GM12873 (cell line): ENCODE results near the gene NGB.

ENCODE experiments used
- CTCF ChIP-seq: IDR thresholded peaks from 2 replicates; pipeline ENCODE4 v1.5.1; 2012; ENCODE audit warnings: low read depth, mild to moderate bottlenecking, moderate library complexity, low read length, control low read depth; ENCODE audit not compliant: insufficient read depth; ENCODE audit errors: missing control alignments

NGB gene

GRCh38 chr14:77270361-77271112 lies 469 bp downstream of the NGB start:
- no peak for TF ChIP-seq CTCF

DNA sequence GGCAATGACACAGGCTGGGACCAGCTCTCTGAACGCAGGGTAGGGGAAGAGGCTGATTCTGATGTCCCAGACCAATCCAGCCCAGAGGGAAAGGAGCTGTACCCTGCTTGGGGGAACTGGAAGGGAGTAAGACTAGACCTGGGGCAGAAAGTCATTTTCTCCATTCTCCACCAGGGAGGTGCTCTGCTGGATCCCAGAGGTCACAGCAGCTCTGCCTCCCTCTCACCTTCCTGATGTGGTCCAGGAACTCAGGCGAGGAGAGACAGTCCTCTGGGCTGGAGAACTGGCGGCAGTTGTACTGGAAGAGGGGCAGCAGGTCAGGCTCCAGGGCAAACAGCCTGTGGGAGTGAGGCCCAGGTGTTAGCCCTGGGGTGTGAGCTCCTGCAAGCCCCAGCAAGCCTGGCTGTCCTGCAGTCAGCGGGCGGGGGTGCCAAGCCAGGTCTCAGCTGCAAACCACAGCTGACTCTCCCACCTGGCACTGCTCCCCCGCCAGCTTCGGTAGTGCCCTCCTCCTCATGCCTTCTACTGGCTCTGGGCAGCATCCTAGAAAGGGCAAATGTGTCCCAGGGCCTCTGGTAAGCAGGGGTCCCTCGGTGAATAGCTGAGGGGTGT lies 1.9 kb downstream of the NGB start:
- no peak for TF ChIP-seq CTCF

- TF ChIP-seq CTCF = no peak
Measured at GRCh38 chr14:77267937-77268699, 2.9 kb downstream of the NGB start.

- no peak for TF ChIP-seq CTCF
Measured at GRCh38 chr14:77266336-77266735, 4.7 kb downstream of the NGB start.

- no peak for TF ChIP-seq CTCF
Measured at GRCh38 chr14:77265561-77266335, 5.3 kb downstream of the NGB start.

DNA sequence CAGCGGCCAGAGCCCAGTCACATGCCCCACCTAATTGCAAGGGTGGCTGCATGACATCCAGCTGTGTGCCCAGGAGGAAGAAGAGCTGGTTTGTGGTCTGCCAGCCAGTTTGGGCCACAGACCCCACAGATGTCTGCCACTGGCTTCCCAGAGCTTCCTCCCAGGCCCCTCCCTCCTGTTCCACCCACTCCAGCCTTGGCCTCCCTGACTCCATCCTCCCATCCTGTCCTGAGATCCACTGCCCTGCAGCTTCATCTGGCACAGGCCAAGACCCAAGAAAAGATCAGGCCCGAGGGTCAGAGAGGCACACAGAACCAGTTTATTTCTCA lies 5.9 kb downstream of the NGB start:
- no peak for TF ChIP-seq CTCF
